CD4-positive, alpha-beta memory T cell (primary cell): Measurements from ENCODE around the gene AXIN2. TPM values are rescaled to one million over a fixed set of nuclear protein-coding genes. Genes with fewer than 3 reads are reported as not detected.

Experiments
- CTCF ChIA-PET: fragments of 350-600 bp; sonication (Branson Sonifier 250); formaldehyde crosslinking; loops from one replicate; lab custom pipeline; 2021; ENCODE audit warnings: inconsistent platforms; ENCODE audit not compliant: partially characterized antibody; lab: Charles Lee
- POLR2A ChIA-PET: fragments of 350-600 bp; sonication (Branson Sonifier 250); formaldehyde crosslinking; loops from one replicate; lab custom pipeline; 2021; ENCODE audit not compliant: partially characterized antibody; lab: Charles Lee
- DNase-seq, 5 donors: peaks; one replicate each; pipeline versions ENCODE4 v3.0.0 to v3.0.0-alpha.2; 2020 to 2022; ENCODE audit warnings: mixed read lengths in 1 of 5
- H3K27ac ChIP-seq: one replicate; pipeline ENCODE4 v1.7.0; 2013; ENCODE audit warnings: low read depth, low read length
- H3K27me3 ChIP-seq: 2 replicates; pipeline ENCODE4 v1.7.0; 2013; ENCODE audit warnings: mild to moderate bottlenecking, low read length, moderate library complexity; ENCODE audit not compliant: insufficient read depth
- H3K36me3 ChIP-seq: 2 replicates; pipeline ENCODE4 v1.7.0; 2013; ENCODE audit warnings: mild to moderate bottlenecking, low read length, moderate library complexity; ENCODE audit not compliant: insufficient read depth
- H3K4me1 ChIP-seq: 2 replicates; pipeline ENCODE4 v1.7.0; 2013; ENCODE audit warnings: mild to moderate bottlenecking, low read length, moderate library complexity; ENCODE audit not compliant: insufficient read depth
- H3K4me3 ChIP-seq, 2 donors: one replicate each; pipeline ENCODE4 v1.7.0; 2013; ENCODE audit warnings: low read length in 2 of 2, mild to moderate bottlenecking in 1 of 2
- H3K9me3 ChIP-seq, 2 donors: one replicate each; pipeline ENCODE4 v1.7.0; 2013; ENCODE audit warnings: low read length in 2 of 2, control low read depth in 1 of 2; ENCODE audit not compliant: control insufficient read depth in 1 of 2
- H3K27ac Mint-ChIP-seq, 7 donors: one replicate each; pipeline ENCODE4 v1.8.0; 2020 to 2021; ENCODE audit warnings: mixed read lengths in 7 of 7, mild to moderate bottlenecking in 6 of 7, inconsistent platforms in 3 of 7, moderate library complexity in 3 of 7
- H3K27me3 Mint-ChIP-seq, 2 donors: one replicate each; pipeline ENCODE4 v1.8.0; 2020 to 2021; ENCODE audit warnings: mixed read lengths in 2 of 2
- H3K36me3 Mint-ChIP-seq, 2 donors: one replicate each; pipeline ENCODE4 v1.8.0; 2020 to 2021; ENCODE audit warnings: mixed read lengths in 2 of 2, inconsistent platforms in 1 of 2, mild to moderate bottlenecking in 1 of 2
- H3K4me1 Mint-ChIP-seq, 4 donors: one replicate each; pipeline ENCODE4 v1.8.0; 2020 to 2021; ENCODE audit warnings: mixed read lengths in 4 of 4, mild to moderate bottlenecking in 1 of 4
- H3K4me3 Mint-ChIP-seq, 8 donors: one replicate each; pipeline ENCODE4 v1.8.0; 2020 to 2021; ENCODE audit warnings: mixed read lengths in 8 of 8, mild to moderate bottlenecking in 7 of 8, moderate library complexity in 6 of 8, inconsistent platforms in 3 of 8
- H3K9me3 Mint-ChIP-seq, 8 donors: one replicate each; pipeline ENCODE4 v1.8.0; 2020 to 2021; ENCODE audit warnings: mixed read lengths in 8 of 8, mild to moderate bottlenecking in 5 of 8, inconsistent platforms in 3 of 8, moderate library complexity in 1 of 8
- intact Hi-C: fragments of 100-400 bp; cut with micrococcal nuclease; formaldehyde crosslinking; loops from one replicate; pipeline ENCODE4 v1.15.1; 2023
- polyA plus RNA-seq, 2 donors: library from polyadenylated mRNA; unstranded; fragments of 300-500 nt; fragmentation: Illumina TruSeq; gene quantifications; one replicate each; pipeline ENCODE4 v1.2.3, GENCODE V29; 2021
- total RNA-seq, 2 experiments: library from RNA; stranded (reverse); gene quantifications; one replicate each; pipeline ENCODE4 v1.2.3, GENCODE V29; 2021

The AXIN2 gene
- total RNA-seq = 10 to 100 TPM; 30.1 to 30.3 TPM
- 10 to 100 TPM in 1 of 2 donors, 1 to 10 TPM in 1; 3.4 to 11.8 TPM for polyA plus RNA-seq

- H3K4me3 Mint-ChIP-seq = peak within 1 kb of the TSS; percentile 88 to 93 (median 90)
- peak within 1 kb of the TSS; percentile 51 for H3K27ac ChIP-seq
- H3K36me3 Mint-ChIP-seq = peaks cover 0 to 10% of the 10 kb centered on the region in 2 donors
- no peaks in the 10 kb centered on the region for H3K27me3 Mint-ChIP-seq
- H3K9me3 ChIP-seq = no peaks in the 10 kb centered on the region
- no peaks in the 10 kb centered on the region for H3K36me3 ChIP-seq
- intact Hi-C loops = no loop called here
- H3K27me3 ChIP-seq = no peaks in the 10 kb centered on the region
- H3K4me1 ChIP-seq = peaks cover 42% of the 10 kb centered on the region
- H3K4me3 ChIP-seq = peak within 1 kb of the TSS; percentile 52 to 75
- DNase-seq = peak; percentile 86 to 89 (median 88)
- CTCF ChIA-PET = no interaction called here
- H3K9me3 Mint-ChIP-seq = no peaks in the 10 kb centered on the region
- POLR2A ChIA-PET = no interaction called here
- peak within 1 kb of the TSS; percentile 85 to 94 (median 91) for H3K27ac Mint-ChIP-seq
- H3K4me1 Mint-ChIP-seq = peaks cover 11 to 34% (median 22%) of the 10 kb centered on the region in 4 donors
Observed at GRCh38 chr17:65561452-65562205, at the start of gene AXIN2. TSS of gene AXIN2 (minus strand) at chr17:65561648. CDS start at chr17:65558620, 3,028 bp downstream.

GRCh38 chr17:65609749-65610148 is 48.3 kb upstream of the AXIN2 start:
- Mint-ChIP-seq H3K4me1 (no peaks in the 10 kb centered on the region), H3K9me3 (peaks cover 0 to 2% (median 0%) of the 10 kb centered on the region in 8 donors), H3K27me3 (no peaks in the 10 kb centered on the region), H3K4me3 (no peak overlapping the region), H3K27ac (no peak overlapping the region), H3K36me3 (no peaks in the 10 kb centered on the region)
- DNase-seq = no peak
- no peak overlapping the region for H3K27ac ChIP-seq
- POLR2A ChIA-PET = no interaction called here
- no peaks in the 10 kb centered on the region for H3K9me3 ChIP-seq
- H3K27me3 ChIP-seq = no peaks in the 10 kb centered on the region
- intact Hi-C loops = no loop called here
- no peak overlapping the region for H3K4me3 ChIP-seq
- H3K4me1 ChIP-seq = no peaks in the 10 kb centered on the region
- CTCF ChIA-PET = interaction anchor here (0.7 to 1.1 kb wide), 2 partner anchors 17 to 53 kb away, joined by 3 read pairs; no protein-coding TSS in a partner anchor
- no peaks in the 10 kb centered on the region for H3K36me3 ChIP-seq

- Histone ChIP-seq H3K9me3 (no peaks in the 10 kb centered on the region), H3K4me3 (no peak overlapping the region), H3K36me3 (no peaks in the 10 kb centered on the region), H3K27me3 (no peaks in the 10 kb centered on the region), H3K27ac (no peak overlapping the region), H3K4me1 (no peaks in the 10 kb centered on the region)
- H3K4me3 Mint-ChIP-seq = no peak overlapping the region
- H3K9me3 Mint-ChIP-seq = peaks cover 0 to 2% (median 0%) of the 10 kb centered on the region in 8 donors
- no peak for DNase-seq
- ChIA-PET CTCF (interaction anchor here (0.7 kb wide), 1 partner anchor 52 kb away, joined by 3 read pairs; no protein-coding TSS in a partner anchor), POLR2A (no interaction called here)
- H3K27me3 Mint-ChIP-seq = no peaks in the 10 kb centered on the region
- H3K27ac Mint-ChIP-seq = no peak overlapping the region
- no peaks in the 10 kb centered on the region for H3K36me3 Mint-ChIP-seq
- H3K4me1 Mint-ChIP-seq = no peaks in the 10 kb centered on the region
- intact Hi-C loops = no loop called here
Observed at GRCh38 chr17:65609286-65609685, 47.8 kb upstream of the AXIN2 start.

- Histone ChIP-seq H3K9me3 (no peaks in the 10 kb centered on the region), H3K4me1 (no peaks in the 10 kb centered on the region), H3K4me3 (no peak overlapping the region), H3K27me3 (no peaks in the 10 kb centered on the region), H3K27ac (no peak overlapping the region), H3K36me3 (no peaks in the 10 kb centered on the region)
- H3K9me3 Mint-ChIP-seq = peaks cover 0 to 2% (median 0%) of the 10 kb centered on the region in 8 donors
- peaks cover 0 to 8% (median 1%) of the 10 kb centered on the region in 4 donors for H3K4me1 Mint-ChIP-seq
- ChIA-PET POLR2A (no interaction called here), CTCF (no interaction called here)
- intact Hi-C loops = no loop called here
- no peak overlapping the region for H3K27ac Mint-ChIP-seq
- H3K27me3 Mint-ChIP-seq = peaks cover 0 to 2% of the 10 kb centered on the region in 2 donors
- no peak overlapping the region for H3K4me3 Mint-ChIP-seq
- DNase-seq = no peak
- H3K36me3 Mint-ChIP-seq = no peaks in the 10 kb centered on the region
Observed at GRCh38 chr17:65604070-65604469, 42.6 kb upstream of the AXIN2 start.

GRCh38 chr17:65601881-65602280 is 40.4 kb upstream of the AXIN2 start:
- no peaks in the 10 kb centered on the region for H3K4me1 ChIP-seq
- H3K4me3 ChIP-seq = no peak overlapping the region
- ChIA-PET POLR2A (no interaction called here), CTCF (no interaction called here)
- no peak for DNase-seq
- Mint-ChIP-seq H3K36me3 (no peaks in the 10 kb centered on the region), H3K27me3 (peaks cover 0 to 2% of the 10 kb centered on the region in 2 donors), H3K4me3 (no peak overlapping the region), H3K4me1 (peaks cover 0 to 8% (median 1%) of the 10 kb centered on the region in 4 donors), H3K27ac (no peak overlapping the region), H3K9me3 (peaks cover 0 to 2% (median 0%) of the 10 kb centered on the region in 8 donors)
- H3K36me3 ChIP-seq = no peaks in the 10 kb centered on the region
- no peaks in the 10 kb centered on the region for H3K9me3 ChIP-seq
- intact Hi-C loops = no loop called here
- H3K27ac ChIP-seq = no peak overlapping the region
- H3K27me3 ChIP-seq = no peaks in the 10 kb centered on the region

GRCh38 chr17:65601145-65601544 is 39.7 kb upstream of the AXIN2 start:
- Histone ChIP-seq H3K9me3 (no peaks in the 10 kb centered on the region), H3K4me1 (no peaks in the 10 kb centered on the region), H3K27ac (no peak overlapping the region), H3K4me3 (no peak overlapping the region), H3K27me3 (no peaks in the 10 kb centered on the region), H3K36me3 (no peaks in the 10 kb centered on the region)
- Mint-ChIP-seq H3K27ac (no peak overlapping the region), H3K9me3 (peaks cover 0 to 2% (median 0%) of the 10 kb centered on the region in 8 donors), H3K36me3 (no peaks in the 10 kb centered on the region), H3K4me3 (no peak overlapping the region), H3K4me1 (peaks cover 0 to 8% (median 1%) of the 10 kb centered on the region in 4 donors), H3K27me3 (peaks cover 0 to 2% of the 10 kb centered on the region in 2 donors)
- CTCF ChIA-PET = no interaction called here
- POLR2A ChIA-PET = no interaction called here
- intact Hi-C loops = no loop called here
- no peak for DNase-seq

GRCh38 chr17:65600518-65600917 is 39.1 kb upstream of the AXIN2 start:
- Mint-ChIP-seq H3K4me3 (no peak overlapping the region), H3K27me3 (peaks cover 0 to 2% of the 10 kb centered on the region in 2 donors), H3K27ac (no peak overlapping the region), H3K36me3 (no peaks in the 10 kb centered on the region), H3K9me3 (peaks cover 0 to 2% (median 0%) of the 10 kb centered on the region in 8 donors), H3K4me1 (peaks cover 0 to 8% (median 1%) of the 10 kb centered on the region in 4 donors)
- H3K9me3 ChIP-seq = no peaks in the 10 kb centered on the region
- no peak overlapping the region for H3K27ac ChIP-seq
- CTCF ChIA-PET = no interaction called here
- intact Hi-C loops = no loop called here
- H3K4me1 ChIP-seq = no peaks in the 10 kb centered on the region
- no peaks in the 10 kb centered on the region for H3K36me3 ChIP-seq
- POLR2A ChIA-PET = no interaction called here
- DNase-seq = no peak
- H3K4me3 ChIP-seq = no peak overlapping the region
- H3K27me3 ChIP-seq = no peaks in the 10 kb centered on the region
